OCI-LY7 (cell line): ENCODE measurements around the gene TMEM123. TPM values are rescaled to one million over a fixed set of nuclear protein-coding genes. Genes with fewer than 3 reads are reported as not detected.

Source experiments
- BruUV-seq: library from RNA; stranded (reverse); fragments of 400-500 nt; replicated peaks from 2 replicates; lab custom pipeline; 2021; lab: Mats Ljungman, UMichigan
- CTCF ChIA-PET: fragments of 300-600 bp; sonication (Branson Sonifier 250); formaldehyde crosslinking; loops from one replicate; lab custom pipeline; 2022; ENCODE audit warnings: antibody characterized with exemption; ENCODE audit not compliant: unreplicated experiment; lab: Charles Lee
- POLR2A ChIA-PET: fragments of 300-600 bp; sonication (Branson Sonifier 250); formaldehyde crosslinking; loops from one replicate; lab custom pipeline; 2022; ENCODE audit warnings: antibody characterized with exemption; lab: Charles Lee
- DNase-seq: peaks from one replicate; pipeline ENCODE4 v3.0.0-alpha.2; 2015; ENCODE audit warnings: low spot score
- H2AFZ ChIP-seq: fragments of 200-600 bp; sonication (generic), shearing (Covaris generic); 2 replicates; pipeline ENCODE4 v1.6.1; 2014; ENCODE audit warnings: mild to moderate bottlenecking, antibody characterized with exemption, low read length, moderate library complexity
- H3K27ac ChIP-seq: fragments of 200-600 bp; sonication (generic); 2 replicates; pipeline ENCODE4 v1.5.1; 2014; ENCODE audit warnings: mixed run types, low read depth, mild to moderate bottlenecking, moderate library complexity, low read length, inconsistent platforms; ENCODE audit not compliant: poor library complexity, severe bottlenecking
- H3K36me3 ChIP-seq: fragments of 200-600 bp; sonication (generic); 2 replicates; pipeline ENCODE4 v1.6.1; 2014; ENCODE audit warnings: mild to moderate bottlenecking, antibody characterized with exemption, low read length, moderate library complexity, mixed read lengths; ENCODE audit not compliant: insufficient read depth
- H3K4me1 ChIP-seq: fragments of 200-600 bp; sonication (generic); 2 replicates; pipeline ENCODE4 v1.5.1; 2014; ENCODE audit warnings: mild to moderate bottlenecking, low read length; ENCODE audit not compliant: insufficient read depth, poor library complexity, severe bottlenecking
- H3K4me2 ChIP-seq: fragments of 200-600 bp; sonication (generic); 2 replicates; pipeline ENCODE4 v1.6.1; 2014; ENCODE audit warnings: mild to moderate bottlenecking, low read length
- H3K4me3 ChIP-seq: fragments of 200-600 bp; sonication (generic); 2 replicates; pipeline ENCODE4 v1.5.1; 2014; ENCODE audit warnings: mild to moderate bottlenecking, low read depth, low read length; ENCODE audit not compliant: poor library complexity, severe bottlenecking
- H3K79me2 ChIP-seq: fragments of 200-600 bp; sonication (generic); 2 replicates; pipeline ENCODE4 v1.6.1; 2016; ENCODE audit warnings: low read depth, mild to moderate bottlenecking, low read length, moderate library complexity, mixed read lengths; ENCODE audit not compliant: insufficient read depth
- H3K9me2 ChIP-seq: fragments of 200-600 bp; sonication (generic); 2 replicates; pipeline ENCODE4 v1.6.1; 2016; ENCODE audit warnings: mild to moderate bottlenecking, low read length, mixed read lengths; ENCODE audit not compliant: insufficient read depth
- H3K9me3 ChIP-seq: fragments of 200-600 bp; sonication (generic); 2 replicates; pipeline ENCODE4 v1.6.1; 2014; ENCODE audit warnings: mild to moderate bottlenecking, mixed run types, low read length, mixed read lengths
- H4K20me1 ChIP-seq: fragments of 200-600 bp; sonication (generic); 2 replicates; pipeline ENCODE4 v1.6.1; 2014; ENCODE audit warnings: mild to moderate bottlenecking, antibody characterized with exemption, low read length, moderate library complexity, mixed read lengths; ENCODE audit not compliant: insufficient read depth
- EZH2phosphoT487 ChIP-seq: fragments of 200-600 bp; sonication (generic); IDR thresholded peaks from 2 replicates; pipeline ENCODE4 v1.6.1; 2018; ENCODE audit warnings: low read depth, borderline replicate concordance, mild to moderate bottlenecking, mixed run types, antibody characterized with exemption, low read length, moderate library complexity, mixed read lengths
- intact Hi-C: fragments of 100-400 bp; cut with micrococcal nuclease; formaldehyde crosslinking; loops from one replicate; pipeline ENCODE4 v1.10.0; 2022; ENCODE audit not compliant: unreplicated experiment
- total RNA-seq, 2 experiments: library from RNA; depleted of rRNA in 1 of 2; stranded (reverse); fragments of >200 nt in 1 of 2; shearing (Covaris generic) in 1 of 2; gene quantifications; 2 replicates each; pipeline ENCODE4 v1.2.3, GENCODE V29; 2014 to 2022
- TF ChIP-seq, protein P1 (sequence below): fragments of 200-600 bp; sonication (generic); conservative IDR thresholded peaks from 2 replicates; pipeline ENCODE4 v1.5.1; 2014; ENCODE audit warnings: mild to moderate bottlenecking, antibody characterized with exemption, low read length, moderate library complexity, mixed read lengths

The TMEM123 gene
- total RNA-seq, 2 experiments from 2014 or later = 127 to 232 TPM

DNA sequence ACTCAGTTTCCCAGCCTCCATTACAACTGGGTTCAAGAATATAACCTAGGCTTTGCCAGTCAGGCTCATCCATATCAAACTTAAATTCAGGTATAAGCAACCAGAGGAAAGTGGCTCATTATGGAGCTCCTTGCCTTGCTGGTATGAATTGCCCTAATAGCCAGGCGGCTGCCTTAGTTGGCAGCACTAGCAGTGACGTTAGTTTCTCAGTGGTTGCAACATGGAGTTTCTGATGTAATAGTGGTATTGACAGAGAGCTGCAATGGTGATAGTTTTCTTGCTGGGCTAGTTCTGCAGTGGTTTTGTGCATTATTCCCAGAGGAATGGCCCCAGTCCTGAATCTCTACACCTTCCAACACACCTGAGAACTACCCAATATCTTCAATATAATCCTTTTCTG lies 3.8 kb upstream of the TMEM123 start:
- Histone ChIP-seq H3K9me3 (no peaks in the 10 kb centered on the region), H3K9me2 (no peaks in the 10 kb centered on the region), H3K4me2 (no peak overlapping the region), H3K79me2 (peaks cover 11% of the 10 kb centered on the region), H3K27ac (no peak overlapping the region), H3K4me1 (peaks cover 28% of the 10 kb centered on the region), H2AFZ (no peak overlapping the region), H3K36me3 (peaks cover 1% of the 10 kb centered on the region; the same call in 1 of the 2 replicates), H3K4me3 (no peak overlapping the region), H4K20me1 (peaks cover 2% of the 10 kb centered on the region; the same call in 1 of the 2 replicates)
- TF ChIP-seq EZH2phosphoT487 = no peak
- TF ChIP-seq, protein P1, sequence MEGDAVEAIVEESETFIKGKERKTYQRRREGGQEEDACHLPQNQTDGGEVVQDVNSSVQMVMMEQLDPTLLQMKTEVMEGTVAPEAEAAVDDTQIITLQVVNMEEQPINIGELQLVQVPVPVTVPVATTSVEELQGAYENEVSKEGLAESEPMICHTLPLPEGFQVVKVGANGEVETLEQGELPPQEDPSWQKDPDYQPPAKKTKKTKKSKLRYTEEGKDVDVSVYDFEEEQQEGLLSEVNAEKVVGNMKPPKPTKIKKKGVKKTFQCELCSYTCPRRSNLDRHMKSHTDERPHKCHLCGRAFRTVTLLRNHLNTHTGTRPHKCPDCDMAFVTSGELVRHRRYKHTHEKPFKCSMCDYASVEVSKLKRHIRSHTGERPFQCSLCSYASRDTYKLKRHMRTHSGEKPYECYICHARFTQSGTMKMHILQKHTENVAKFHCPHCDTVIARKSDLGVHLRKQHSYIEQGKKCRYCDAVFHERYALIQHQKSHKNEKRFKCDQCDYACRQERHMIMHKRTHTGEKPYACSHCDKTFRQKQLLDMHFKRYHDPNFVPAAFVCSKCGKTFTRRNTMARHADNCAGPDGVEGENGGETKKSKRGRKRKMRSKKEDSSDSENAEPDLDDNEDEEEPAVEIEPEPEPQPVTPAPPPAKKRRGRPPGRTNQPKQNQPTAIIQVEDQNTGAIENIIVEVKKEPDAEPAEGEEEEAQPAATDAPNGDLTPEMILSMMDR = no peak
- intact Hi-C loops = no loop called here
- DNase-seq = no peak
- BruUV-seq = no TSS peak
- ChIA-PET POLR2A (interaction anchor here (0.6 to 1.6 kb wide), 7 partner anchors 10 to 230 kb away, joined by 3 to 6 read pairs (median 4); no protein-coding TSS in a partner anchor), CTCF (no interaction called here)

DNA sequence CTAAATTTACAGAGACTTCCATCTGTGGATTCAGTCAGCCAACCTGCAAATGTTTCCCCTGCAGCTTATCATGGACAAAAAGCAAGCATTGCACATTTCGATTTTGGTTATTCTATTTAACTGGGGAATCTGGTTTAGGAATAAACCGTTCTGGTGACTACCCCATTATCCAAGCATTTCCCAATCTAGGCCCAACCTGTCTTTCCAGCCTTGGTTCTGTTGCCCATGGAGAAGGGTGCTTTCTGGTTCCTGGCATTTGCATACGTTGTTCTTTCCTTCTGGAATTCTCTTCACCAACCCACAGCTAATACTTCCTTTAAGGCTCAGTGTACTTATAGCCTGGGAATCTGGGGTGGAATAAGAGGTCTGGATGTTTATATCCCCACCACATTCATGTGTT lies 1.4 kb upstream of the TMEM123 start:
- POLR2A ChIA-PET = interaction anchor here (0.7 to 1.7 kb wide), 8 partner anchors 13 to 64 kb away, joined by 3 to 14 read pairs (median 4); no protein-coding TSS in a partner anchor
- DNase-seq = no peak
- H3K4me1 ChIP-seq = peaks cover 47% of the 10 kb centered on the region
- TF ChIP-seq EZH2phosphoT487 = no peak
- TF ChIP-seq, protein P1 = no peak
- peaks cover 26% of the 10 kb centered on the region for H3K36me3 ChIP-seq
- peaks cover 26% of the 10 kb centered on the region for H4K20me1 ChIP-seq
- intact Hi-C loops = loop anchor here (2.0 kb wide), 1 partner anchor 41 kb away; no protein-coding TSS in a partner anchor
- no peaks in the 10 kb centered on the region for H3K9me3 ChIP-seq
- CTCF ChIA-PET = interaction anchor here (1.0 kb wide), 1 partner anchor 64 kb away, joined by 3 read pairs; no protein-coding TSS in a partner anchor
- no TSS peak for BruUV-seq
- no peak overlapping the region for H2AFZ ChIP-seq
- H3K4me3 ChIP-seq = peak overlapping the region; percentile 95
- peak overlapping the region; percentile 92 for H3K4me2 ChIP-seq
- H3K27ac ChIP-seq = peak overlapping the region; percentile 88
- H3K79me2 ChIP-seq = peaks cover 35% of the 10 kb centered on the region
- no peaks in the 10 kb centered on the region for H3K9me2 ChIP-seq

DNA sequence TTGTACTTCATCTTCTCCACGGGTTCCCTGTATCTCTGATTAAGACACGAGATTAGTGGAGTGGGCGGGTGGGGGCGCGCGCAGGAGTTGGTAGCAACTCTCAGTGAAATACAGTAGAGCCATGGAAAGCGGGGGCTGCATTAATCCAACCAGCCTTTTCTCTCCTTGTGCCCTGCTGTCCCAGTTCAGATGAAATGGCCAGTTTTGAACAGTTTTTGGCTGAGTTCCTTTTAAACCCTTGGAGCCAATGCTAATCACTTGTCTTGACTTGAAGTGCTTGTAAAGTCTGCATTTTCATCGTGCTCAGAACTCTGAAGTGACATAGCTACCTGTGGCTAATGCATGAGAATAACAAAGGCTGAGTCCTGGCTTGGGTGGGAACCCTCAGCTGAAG lies 734 bp upstream of the TMEM123 start:
- H3K79me2 ChIP-seq = peaks cover 41% of the 10 kb centered on the region
- H3K4me2 ChIP-seq = peak overlapping the region; percentile 92
- H3K4me3 ChIP-seq = peak overlapping the region; percentile 95
- peak; percentile 39 for DNase-seq
- BruUV-seq = no TSS peak
- H3K9me3 ChIP-seq = no peaks in the 10 kb centered on the region
- H3K27ac ChIP-seq = peak overlapping the region; percentile 88
- CTCF ChIA-PET = interaction anchor here (1.0 kb wide), 1 partner anchor 63 kb away, joined by 3 read pairs; no protein-coding TSS in a partner anchor
- H3K4me1 ChIP-seq = peaks cover 53% of the 10 kb centered on the region
- peaks cover 33% of the 10 kb centered on the region for H4K20me1 ChIP-seq
- intact Hi-C loops = loop anchor here (2.0 kb wide), 1 partner anchor 42 kb away; no protein-coding TSS in a partner anchor
- H3K36me3 ChIP-seq = peaks cover 32% of the 10 kb centered on the region
- POLR2A ChIA-PET = interaction anchor here (0.6 to 1.7 kb wide), 13 partner anchors 9 to 63 kb away, joined by 3 to 14 read pairs (median 4); no protein-coding TSS in a partner anchor
- peak overlapping the region; percentile 53 for H2AFZ ChIP-seq
- TF ChIP-seq EZH2phosphoT487 = no peak
- TF ChIP-seq, protein P1 = peak; percentile 40
- H3K9me2 ChIP-seq = no peaks in the 10 kb centered on the region
